ENCODE measurements around the gene EVA1C.
A peak's percentile ranks its signal among the peaks of the same experiment; 100 is the strongest.

The EVA1C gene

GRCh38 chr21:32410916-32411315 is 1.6 kb upstream of the EVA1C start:
- H3K9me3 Mint-ChIP-seq: no peaks in the 10 kb centered on the region
- H3K4me3 Mint-ChIP-seq: peak overlapping the region; percentile 92
- H3K4me1 Mint-ChIP-seq (ENCODE audit: low read depth): peaks cover 41% of the 10 kb centered on the region
- peak overlapping the region; percentile 96 for H3K27ac Mint-ChIP-seq
- peaks cover 20% of the 10 kb centered on the region for H3K36me3 Mint-ChIP-seq (ENCODE audit: low read depth)
- no peaks in the 10 kb centered on the region for H3K27me3 Mint-ChIP-seq

GRCh38 chr21:32411350-32412161 is 950 bp upstream of the EVA1C start:
- H3K27me3 Mint-ChIP-seq: no peaks in the 10 kb centered on the region
- H3K9me3 Mint-ChIP-seq: no peaks in the 10 kb centered on the region
- H3K4me3 Mint-ChIP-seq: peak overlapping the region; percentile 92
- H3K4me1 Mint-ChIP-seq (ENCODE audit: low read depth): peaks cover 41% of the 10 kb centered on the region
- H3K36me3 Mint-ChIP-seq (ENCODE audit: low read depth): peaks cover 21% of the 10 kb centered on the region
- H3K27ac Mint-ChIP-seq: peak overlapping the region; percentile 96

- Mint-ChIP-seq H3K4me3 (peak overlapping the region; percentile 94), H3K9me3 (no peaks in the 10 kb centered on the region), H3K27ac (peak overlapping the region; percentile 79), H3K36me3 (ENCODE audit: low read depth) (peaks cover 27% of the 10 kb centered on the region), H3K27me3 (no peaks in the 10 kb centered on the region), H3K4me1 (ENCODE audit: low read depth) (peaks cover 41% of the 10 kb centered on the region)
These were observed 554 bp downstream of the EVA1C start for GRCh38 chr21:32413015-32413504.

- H3K9me3 Mint-ChIP-seq: no peaks in the 10 kb centered on the region
- no peaks in the 10 kb centered on the region for H3K27me3 Mint-ChIP-seq
- H3K27ac Mint-ChIP-seq: no peak overlapping the region
- H3K4me1 Mint-ChIP-seq (ENCODE audit: low read depth): peaks cover 36% of the 10 kb centered on the region
- peaks cover 27% of the 10 kb centered on the region for H3K36me3 Mint-ChIP-seq (ENCODE audit: low read depth)
- H3K4me3 Mint-ChIP-seq: peak overlapping the region; percentile 94
These were observed 1.4 kb downstream of the EVA1C start for GRCh38 chr21:32413697-32414578.

- H3K27me3 Mint-ChIP-seq: no peaks in the 10 kb centered on the region
These were observed 2.3 kb downstream of the EVA1C start for GRCh38 chr21:32414579-32415358.

GRCh38 chr21:32415451-32416398 is 3.2 kb downstream of the EVA1C start:
- H3K36me3 Mint-ChIP-seq (ENCODE audit: low read depth): peaks cover 20% of the 10 kb centered on the region
- H3K4me1 Mint-ChIP-seq (ENCODE audit: low read depth): peaks cover 33% of the 10 kb centered on the region
- no peaks in the 10 kb centered on the region for H3K9me3 Mint-ChIP-seq
- H3K27ac Mint-ChIP-seq: no peak overlapping the region
- no peaks in the 10 kb centered on the region for H3K27me3 Mint-ChIP-seq
- no peak overlapping the region for H3K4me3 Mint-ChIP-seq

More at GRCh38 chr21:32414579-32415358, 2.3 kb downstream of the EVA1C start:
- no peak overlapping the region for H3K27ac Mint-ChIP-seq
- H3K36me3 Mint-ChIP-seq (ENCODE audit: low read depth): peaks cover 27% of the 10 kb centered on the region
- peaks cover 36% of the 10 kb centered on the region for H3K4me1 Mint-ChIP-seq (ENCODE audit: low read depth)
- H3K9me3 Mint-ChIP-seq: no peaks in the 10 kb centered on the region
- H3K4me3 Mint-ChIP-seq: no peak overlapping the region

GRCh38 chr21:32418146-32418545 is 5.6 kb downstream of the EVA1C start:
- Mint-ChIP-seq H3K27ac (no peak overlapping the region), H3K27me3 (no peaks in the 10 kb centered on the region), H3K36me3 (ENCODE audit: low read depth) (peaks cover 29% of the 10 kb centered on the region), H3K4me1 (ENCODE audit: low read depth) (peaks cover 22% of the 10 kb centered on the region), H3K4me3 (no peak overlapping the region), H3K9me3 (no peaks in the 10 kb centered on the region)

- no peak overlapping the region for H3K4me3 Mint-ChIP-seq
- H3K9me3 Mint-ChIP-seq: no peaks in the 10 kb centered on the region
- no peaks in the 10 kb centered on the region for H3K27me3 Mint-ChIP-seq
- H3K27ac Mint-ChIP-seq: no peak overlapping the region
- H3K4me1 Mint-ChIP-seq (ENCODE audit: low read depth): no peaks in the 10 kb centered on the region
- peaks cover 17% of the 10 kb centered on the region for H3K36me3 Mint-ChIP-seq (ENCODE audit: low read depth)
These were observed 9.6 kb downstream of the EVA1C start for GRCh38 chr21:32422064-32422463.

- no peaks in the 10 kb centered on the region for H3K27me3 Mint-ChIP-seq
- peaks cover 18% of the 10 kb centered on the region for H3K36me3 Mint-ChIP-seq (ENCODE audit: low read depth)
- H3K4me1 Mint-ChIP-seq (ENCODE audit: low read depth): no peaks in the 10 kb centered on the region
- H3K27ac Mint-ChIP-seq: no peak overlapping the region
- H3K9me3 Mint-ChIP-seq: no peaks in the 10 kb centered on the region
- H3K4me3 Mint-ChIP-seq: no peak overlapping the region
These were observed 11.0 kb downstream of the EVA1C start for GRCh38 chr21:32423320-32424190.

- no peak overlapping the region for H3K27ac Mint-ChIP-seq
- H3K9me3 Mint-ChIP-seq: no peaks in the 10 kb centered on the region
- no peaks in the 10 kb centered on the region for H3K4me1 Mint-ChIP-seq (ENCODE audit: low read depth)
- H3K27me3 Mint-ChIP-seq: no peaks in the 10 kb centered on the region
- peaks cover 19% of the 10 kb centered on the region for H3K36me3 Mint-ChIP-seq (ENCODE audit: low read depth)
- H3K4me3 Mint-ChIP-seq: no peak overlapping the region
These were observed 11.7 kb downstream of the EVA1C start for GRCh38 chr21:32424191-32424535.

- no peaks in the 10 kb centered on the region for H3K27me3 Mint-ChIP-seq
- H3K4me3 Mint-ChIP-seq: no peak overlapping the region
- no peaks in the 10 kb centered on the region for H3K9me3 Mint-ChIP-seq
- no peak overlapping the region for H3K27ac Mint-ChIP-seq
- no peaks in the 10 kb centered on the region for H3K4me1 Mint-ChIP-seq (ENCODE audit: low read depth)
- peaks cover 19% of the 10 kb centered on the region for H3K36me3 Mint-ChIP-seq (ENCODE audit: low read depth)
These were observed 12.2 kb downstream of the EVA1C start for GRCh38 chr21:32424674-32425073.

GRCh38 chr21:32425628-32426027 is 13.1 kb downstream of the EVA1C start:
- Mint-ChIP-seq H3K27me3 (no peaks in the 10 kb centered on the region), H3K36me3 (ENCODE audit: low read depth) (peaks cover 23% of the 10 kb centered on the region), H3K9me3 (no peaks in the 10 kb centered on the region), H3K27ac (no peak overlapping the region), H3K4me1 (ENCODE audit: low read depth) (no peaks in the 10 kb centered on the region), H3K4me3 (no peak overlapping the region)

- Mint-ChIP-seq H3K27ac (peak overlapping the region; percentile 70), H3K36me3 (ENCODE audit: low read depth) (peaks cover 27% of the 10 kb centered on the region), H3K9me3 (no peaks in the 10 kb centered on the region), H3K27me3 (no peaks in the 10 kb centered on the region), H3K4me1 (ENCODE audit: low read depth) (no peaks in the 10 kb centered on the region), H3K4me3 (no peak overlapping the region)
These were observed 13.6 kb downstream of the EVA1C start for GRCh38 chr21:32426066-32426465.
